HepG2 (cell line): ENCODE measurements around the gene DUS3L. TPM values are rescaled to one million over a fixed set of nuclear protein-coding genes. Genes with fewer than 3 reads are reported as not detected.

Experiments
- ATF1 ChIP-seq: IDR thresholded peaks from 2 replicates; pipeline ENCODE4 v1.6.1; 2016; ENCODE audit warnings: mild to moderate bottlenecking, control low read depth
- CEBPG ChIP-seq: IDR thresholded peaks from 2 replicates; pipeline ENCODE4 v1.6.1; 2016
- EEA1 ChIP-seq: sonication (generic); formaldehyde crosslinking; IDR thresholded peaks from 2 replicates; pipeline ENCODE4 v1.5.1; 2020; ENCODE audit warnings: mild to moderate bottlenecking, missing genetic modification reagents, borderline replicate concordance
- GABPB1 ChIP-seq: IDR thresholded peaks from 2 replicates; pipeline ENCODE4 v1.6.1; 2016; ENCODE audit warnings: mild to moderate bottlenecking, missing genetic modification reagents, moderate library complexity, missing compliant biosample characterization
- HNRNPK ChIP-seq: fragments of 200-400 bp; formaldehyde crosslinking; IDR thresholded peaks from 2 replicates; pipeline ENCODE4 v1.6.1; 2018; ENCODE audit warnings: low read length, low read depth, moderate library complexity, mild to moderate bottlenecking; ENCODE audit not compliant: poor library complexity, severe bottlenecking
- HOXD1 ChIP-seq: sonication (generic); formaldehyde crosslinking; IDR thresholded peaks from 2 replicates; pipeline ENCODE4 v1.5.0; 2020; ENCODE audit warnings: missing genetic modification reagents
- KAT8 ChIP-seq: IDR thresholded peaks from 2 replicates; pipeline ENCODE4 v1.6.1; 2016; ENCODE audit warnings: missing genetic modification reagents, missing compliant biosample characterization
- KLF16 ChIP-seq, 2 experiments: sonication (generic) in 1 of 2; formaldehyde crosslinking in 1 of 2; IDR thresholded peaks; 2 replicates each; pipeline versions ENCODE4 v1.6.1 to v1.8.0; 2016 to 2023; ENCODE audit warnings: missing genetic modification reagents in 2 of 2, missing compliant biosample characterization in 1 of 2
- MAZ ChIP-seq, 2 experiments: sonication (generic) in 1 of 2; formaldehyde crosslinking in 1 of 2; IDR thresholded peaks; 2 replicates each; pipeline versions ENCODE4 v1.5.0 to v1.6.1; 2012 to 2020; ENCODE audit warnings: low read depth in 2 of 2, mild to moderate bottlenecking in 2 of 2, borderline replicate concordance in 1 of 2, improper control_type of control experiment in 1 of 2, low read length in 1 of 2, missing genetic modification reagents in 1 of 2, moderate library complexity in 1 of 2
- MBNL3 ChIP-seq: fragments of 250-450 bp; sonication (Bioruptor Pico); conservative IDR thresholded peaks from 2 replicates; pipeline ENCODE4 v1.8.0; 2022; ENCODE audit warnings: mild to moderate bottlenecking, inconsistent platforms
- MIER2 ChIP-seq: IDR thresholded peaks from 2 replicates; pipeline ENCODE4 v1.6.1; 2016; ENCODE audit warnings: missing biosample characterization, missing genetic modification reagents
- PHF5A ChIP-seq: IDR thresholded peaks from one replicate; pipeline ENCODE4 v1.6.1; 2018; ENCODE audit warnings: low read depth, missing genetic modification reagents; ENCODE audit not compliant: unreplicated experiment
- PITX1 ChIP-seq: sonication (generic); formaldehyde crosslinking; IDR thresholded peaks from 2 replicates; pipeline ENCODE4 v1.5.1; 2020; ENCODE audit warnings: mild to moderate bottlenecking, missing genetic modification reagents
- RARA ChIP-seq: IDR thresholded peaks from 2 replicates; pipeline ENCODE4 v1.6.1; 2016; ENCODE audit warnings: missing genetic modification reagents, missing compliant biosample characterization
- SIX1 ChIP-seq: sonication (generic); formaldehyde crosslinking; IDR thresholded peaks from 2 replicates; pipeline ENCODE4 v1.4.0; 2020; ENCODE audit warnings: missing genetic modification reagents, borderline replicate concordance
- SNAI1 ChIP-seq: sonication (generic); formaldehyde crosslinking; IDR thresholded peaks from 2 replicates; pipeline ENCODE4 v1.5.0; 2020; ENCODE audit warnings: mild to moderate bottlenecking, missing genetic modification reagents, borderline replicate concordance
- TBP ChIP-seq: sonication (generic); formaldehyde crosslinking; IDR thresholded peaks from 2 replicates; pipeline ENCODE4 v1.5.0; 2020; ENCODE audit warnings: missing genetic modification reagents
- ZBTB3 ChIP-seq: sonication (generic); formaldehyde crosslinking; IDR thresholded peaks from 2 replicates; pipeline ENCODE4 v1.4.0; 2020; ENCODE audit warnings: low read depth, mild to moderate bottlenecking, moderate library complexity, missing genetic modification reagents, borderline replicate concordance
- ZC3H13 ChIP-seq: sonication (generic); formaldehyde crosslinking; IDR thresholded peaks from 2 replicates; pipeline ENCODE4 v1.8.1; 2023; ENCODE audit warnings: mild to moderate bottlenecking, missing genetic modification reagents, moderate library complexity
- ZC3H4 ChIP-seq: sonication (generic); formaldehyde crosslinking; IDR thresholded peaks from 2 replicates; pipeline ENCODE4 v1.4.0; 2020; ENCODE audit warnings: missing genetic modification reagents, borderline replicate concordance
- ZNF230 ChIP-seq: sonication (generic); formaldehyde crosslinking; IDR thresholded peaks from 2 replicates; pipeline ENCODE4 v1.4.0; 2020; ENCODE audit warnings: mild to moderate bottlenecking, missing genetic modification reagents
- ZNF274 ChIP-seq: sonication (generic); formaldehyde crosslinking; IDR thresholded peaks from 2 replicates; pipeline ENCODE4 v1.5.1; 2020; ENCODE audit warnings: mild to moderate bottlenecking, missing genetic modification reagents
- ZNF432 ChIP-seq: sonication (generic); formaldehyde crosslinking; IDR thresholded peaks from 2 replicates; pipeline ENCODE4 v1.5.0; 2020; ENCODE audit warnings: missing genetic modification reagents, mild to moderate bottlenecking, borderline replicate concordance
- ZNF564 ChIP-seq: sonication (generic); formaldehyde crosslinking; IDR thresholded peaks from 2 replicates; pipeline ENCODE4 v1.8.1; 2023; ENCODE audit warnings: mild to moderate bottlenecking, missing genetic modification reagents
- ZNF749 ChIP-seq: sonication (generic); formaldehyde crosslinking; IDR thresholded peaks from 2 replicates; pipeline ENCODE4 v1.8.0; 2022; ENCODE audit warnings: mild to moderate bottlenecking, missing genetic modification reagents, moderate library complexity, borderline replicate concordance
- polyA plus RNA-seq, 8 experiments: library from polyadenylated mRNA; depleted of rRNA in 3 of 8; stranded (reverse) in 7 of 8; unstranded in 1 of 8; fragments of >200 nt; fragmentation: Illumina TruSeq in 4 of 8; extraction: Trizol in 4 of 8; gene quantifications; 2 replicates each; pipeline versions ENCODE4 v1.2.1 to v1.2.3, GENCODE V29; 2011 to 2016; ENCODE audit warnings: low read depth in 4 of 8, missing spikeins in 1 of 8, mixed read lengths in 1 of 8; ENCODE audit not compliant: insufficient read depth in 1 of 8
- total RNA-seq, 5 experiments: library from RNA; depleted of rRNA; stranded (reverse); fragments of >200 nt; fragmentation: Illumina TruSeq; extraction: Trizol; gene quantifications; 2 replicates each; pipeline ENCODE4 v1.2.3, GENCODE V29; 2016; ENCODE audit warnings: low read depth in 1 of 5
- TF ChIP-seq, protein P1 (sequence below): sonication (generic); formaldehyde crosslinking; IDR thresholded peaks from 2 replicates; pipeline ENCODE4 v1.4.0; 2020; ENCODE audit warnings: mild to moderate bottlenecking, missing genetic modification reagents
- TF ChIP-seq, protein P2 (sequence below): sonication (generic); formaldehyde crosslinking; IDR thresholded peaks from 2 replicates; pipeline ENCODE4 v1.5.0; 2020; ENCODE audit warnings: missing genetic modification reagents
- TF ChIP-seq, protein P3 (sequence below): IDR thresholded peaks from 2 replicates; pipeline ENCODE4 v1.6.1; 2012; ENCODE audit warnings: low read length, improper control_type of control experiment

The DUS3L gene
- total and polyA plus RNA-seq, 2 of the 13 experiments (the other 11 are each of a cell fraction or from before 2014, with no cell fraction given) = 13.3 to 25.1 TPM

DNA sequence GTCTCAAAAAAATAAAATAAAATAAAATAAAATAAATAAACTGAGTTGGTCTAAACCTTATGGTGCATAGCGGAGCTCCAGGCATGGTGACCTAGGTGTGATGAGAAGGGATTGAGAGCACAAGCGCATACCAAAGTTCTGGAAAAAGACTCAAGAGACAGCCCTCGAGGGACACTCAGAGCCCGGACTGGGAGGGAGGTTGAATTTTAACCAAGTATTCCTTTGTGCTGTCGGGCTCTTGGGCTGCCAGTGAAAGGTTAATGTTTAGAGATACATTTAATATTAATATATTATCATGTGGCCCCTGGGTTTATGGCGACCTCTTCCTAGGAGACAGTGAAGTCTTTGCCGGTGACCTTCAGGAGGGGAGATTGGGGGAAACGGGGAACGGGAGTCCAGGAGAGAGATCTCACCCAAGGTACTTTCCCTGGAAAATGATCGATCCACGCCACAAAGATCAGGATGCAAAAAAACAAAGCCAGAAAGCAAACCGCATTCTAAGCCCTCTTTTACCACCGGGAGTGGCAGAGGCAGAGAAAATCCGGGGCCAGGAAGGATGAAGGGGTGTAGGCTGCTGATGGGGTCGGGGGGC, 46.9 kb upstream of the DUS3L start (continued):
- TF ChIP-seq ZC3H4 (no peak), SIX1 (CRISPR knock-in tag) (no peak), MIER2 (no peak), SNAI1 (CRISPR knock-in tag) (no peak), MAZ (IDR thresholded peaks at IDR 0.05; ENCODE audit: borderline replicate concordance, low read depth, low read length) (no peak), MAZ (CRISPR knock-in tag; IDR thresholded peaks at IDR 0.05; ENCODE audit: low read depth) (no peak), HNRNPK (no peak), GABPB1 (CRISPR knock-in tag) (no peak), ZNF230 (CRISPR knock-in tag) (no peak), MBNL3 (CRISPR knock-in tag) (no peak), PITX1 (peak; percentile 65; the same call in 1 of the 2 replicates), ZC3H13 (CRISPR knock-in tag) (no peak; the same call in 1 of the 2 replicates), ATF1 (CRISPR knock-in tag) (no peak), ZNF564 (CRISPR knock-in tag) (peak; percentile 20; the same call in 1 of the 2 replicates), ZNF274 (0 out of 2 replicates have a peak, but pooled peaks have one; percentile 19), KLF16 (CRISPR knock-in tag; IDR thresholded peaks at IDR 0.05) (no peak), ZNF432 (no peak), EEA1 (CRISPR knock-in tag) (no peak), PHF5A (CRISPR knock-in tag) (no peak), RARA (CRISPR knock-in tag) (no peak), ZNF749 (CRISPR knock-in tag) (no peak), CEBPG (CRISPR knock-in tag) (no peak), KAT8 (CRISPR knock-in tag) (no peak), ZBTB3 (CRISPR knock-in tag) (0 out of 2 replicates have a peak, but pooled peaks have one; percentile 62), HOXD1 (CRISPR knock-in tag) (no peak), TBP (CRISPR knock-in tag) (no peak)
- TF ChIP-seq, protein P1, sequence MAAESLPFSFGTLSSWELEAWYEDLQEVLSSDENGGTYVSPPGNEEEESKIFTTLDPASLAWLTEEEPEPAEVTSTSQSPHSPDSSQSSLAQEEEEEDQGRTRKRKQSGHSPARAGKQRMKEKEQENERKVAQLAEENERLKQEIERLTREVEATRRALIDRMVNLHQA = no peak
- TF ChIP-seq, protein P2, sequence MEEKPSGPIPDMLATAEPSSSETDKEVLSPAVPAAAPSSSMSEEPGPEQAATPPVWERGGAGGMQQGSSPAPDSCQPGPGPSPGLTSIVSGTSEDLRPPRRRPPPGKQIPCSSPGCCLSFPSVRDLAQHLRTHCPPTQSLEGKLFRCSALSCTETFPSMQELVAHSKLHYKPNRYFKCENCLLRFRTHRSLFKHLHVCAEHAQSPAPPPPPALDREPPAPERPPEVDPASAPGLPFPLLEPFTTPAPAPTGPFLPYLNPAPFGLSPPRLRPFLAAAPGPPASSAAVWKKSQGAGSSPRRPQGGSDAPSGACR (CRISPR knock-in tag) = no peak
- TF ChIP-seq, protein P3, sequence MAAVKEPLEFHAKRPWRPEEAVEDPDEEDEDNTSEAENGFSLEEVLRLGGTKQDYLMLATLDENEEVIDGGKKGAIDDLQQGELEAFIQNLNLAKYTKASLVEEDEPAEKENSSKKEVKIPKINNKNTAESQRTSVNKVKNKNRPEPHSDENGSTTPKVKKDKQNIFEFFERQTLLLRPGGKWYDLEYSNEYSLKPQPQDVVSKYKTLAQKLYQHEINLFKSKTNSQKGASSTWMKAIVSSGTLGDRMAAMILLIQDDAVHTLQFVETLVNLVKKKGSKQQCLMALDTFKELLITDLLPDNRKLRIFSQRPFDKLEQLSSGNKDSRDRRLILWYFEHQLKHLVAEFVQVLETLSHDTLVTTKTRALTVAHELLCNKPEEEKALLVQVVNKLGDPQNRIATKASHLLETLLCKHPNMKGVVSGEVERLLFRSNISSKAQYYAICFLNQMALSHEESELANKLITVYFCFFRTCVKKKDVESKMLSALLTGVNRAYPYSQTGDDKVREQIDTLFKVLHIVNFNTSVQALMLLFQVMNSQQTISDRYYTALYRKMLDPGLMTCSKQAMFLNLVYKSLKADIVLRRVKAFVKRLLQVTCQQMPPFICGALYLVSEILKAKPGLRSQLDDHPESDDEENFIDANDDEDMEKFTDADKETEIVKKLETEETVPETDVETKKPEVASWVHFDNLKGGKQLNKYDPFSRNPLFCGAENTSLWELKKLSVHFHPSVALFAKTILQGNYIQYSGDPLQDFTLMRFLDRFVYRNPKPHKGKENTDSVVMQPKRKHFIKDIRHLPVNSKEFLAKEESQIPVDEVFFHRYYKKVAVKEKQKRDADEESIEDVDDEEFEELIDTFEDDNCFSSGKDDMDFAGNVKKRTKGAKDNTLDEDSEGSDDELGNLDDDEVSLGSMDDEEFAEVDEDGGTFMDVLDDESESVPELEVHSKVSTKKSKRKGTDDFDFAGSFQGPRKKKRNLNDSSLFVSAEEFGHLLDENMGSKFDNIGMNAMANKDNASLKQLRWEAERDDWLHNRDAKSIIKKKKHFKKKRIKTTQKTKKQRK = no peak
